ENCODE results near the gene USP36.

Gene USP36

DNA sequence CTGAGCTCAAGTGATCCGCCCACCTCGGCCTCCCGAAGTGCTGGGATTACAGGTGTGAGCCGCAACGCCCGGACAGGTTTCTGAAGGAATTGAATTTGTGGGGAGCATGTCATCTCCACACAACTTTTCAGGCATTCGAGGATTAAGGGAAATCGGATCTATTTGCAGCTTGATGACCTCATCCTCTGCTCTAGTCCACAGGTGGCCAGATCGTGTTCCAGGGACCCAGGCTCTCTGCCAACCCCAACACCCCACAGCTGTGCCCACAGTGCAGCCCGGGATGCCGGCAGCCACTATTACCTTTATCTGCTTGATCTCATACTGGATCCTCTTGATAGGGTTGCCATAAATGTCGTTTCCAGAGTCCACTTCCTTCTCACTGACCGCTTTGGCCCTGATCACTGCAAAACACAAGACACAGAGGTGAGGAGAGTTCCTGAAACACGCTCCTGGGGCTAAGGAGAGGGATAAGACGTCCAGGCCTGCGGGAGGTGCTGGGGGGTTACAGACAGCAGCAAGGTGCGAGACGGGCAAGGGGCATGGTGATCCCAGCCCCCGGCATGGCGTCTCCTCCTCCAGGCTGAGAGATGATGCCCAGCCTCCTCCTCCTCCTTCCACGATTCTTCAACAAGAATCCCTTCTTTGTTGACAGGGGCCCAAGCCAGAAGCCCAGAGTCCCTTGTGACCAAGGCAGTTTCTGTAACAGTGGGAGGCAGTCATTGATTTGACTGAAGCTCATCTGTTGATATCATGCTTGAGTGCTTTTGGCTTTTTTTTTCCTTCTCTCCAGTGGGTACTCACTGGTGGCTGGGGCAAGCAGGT is 33.1 kb upstream of the USP36 start:
- H3K4me2 ChIP-seq (ENCODE audit: low read depth, low read length, poor library complexity, severe bottlenecking), result no peak overlapping the region
- H3K9ac ChIP-seq (ENCODE audit: low read length), result no peak overlapping the region
- H3K79me2 ChIP-seq (ENCODE audit: insufficient read depth, low read length), result no peaks in the 10 kb centered on the region
- no peaks in the 10 kb centered on the region for H3F3A ChIP-seq (ENCODE audit: insufficient read depth)
- H3K9me3 ChIP-seq (ENCODE audit: insufficient read depth, low read length), result no peaks in the 10 kb centered on the region
- H3K36me3 ChIP-seq (ENCODE audit: low read length), result no peaks in the 10 kb centered on the region
- H4K20me1 ChIP-seq (ENCODE audit: low read depth, low read length), result no peaks in the 10 kb centered on the region
- no peak overlapping the region for H3K27ac ChIP-seq (ENCODE audit: low read depth, low read length)
- H3K4me3 ChIP-seq (ENCODE audit: insufficient read depth, low read length, poor library complexity, severe bottlenecking), result no peak overlapping the region
- H2AFZ ChIP-seq (ENCODE audit: low read depth, low read length, severe bottlenecking), result no peak overlapping the region
- no peaks in the 10 kb centered on the region for H3K27me3 ChIP-seq (ENCODE audit: low read length)
- no peaks in the 10 kb centered on the region for H3K9me2 ChIP-seq (replicated peaks; ENCODE audit: insufficient read depth, low read length)
- TF ChIP-seq CTCF (IDR thresholded peaks at IDR 0.05; ENCODE audit: insufficient read depth, low read length, poor library complexity, severe bottlenecking) (no peak), EZH2phosphoT487 (conservative IDR thresholded peaks at IDR 0.05; ENCODE audit: low read length) (no peak)

DNA sequence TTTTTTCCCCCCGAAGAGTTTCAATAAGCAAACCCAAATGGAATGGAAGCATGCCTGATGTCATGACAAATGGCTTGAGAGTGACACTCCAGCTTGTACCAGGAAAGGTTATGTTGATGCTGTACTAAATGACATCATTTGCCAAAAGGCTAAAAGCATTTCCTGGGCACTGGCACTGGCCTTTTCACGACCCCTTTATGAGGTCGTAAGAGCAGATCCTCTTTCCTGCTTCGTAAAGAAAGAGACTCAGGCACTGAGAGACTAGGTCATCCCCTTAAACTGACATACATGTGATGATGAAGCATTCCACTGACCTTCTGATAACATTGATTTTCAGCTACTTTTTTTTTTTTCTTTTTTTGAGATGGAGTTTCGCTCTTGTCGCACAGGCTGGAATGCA is 31.9 kb upstream of the USP36 start:
- no peaks in the 10 kb centered on the region for H3K79me2 ChIP-seq (ENCODE audit: insufficient read depth, low read length)

GRCh38 chr17:78870621-78871020 is 30.0 kb upstream of the USP36 start:
- TF ChIP-seq CTCF (IDR thresholded peaks at IDR 0.05; ENCODE audit: insufficient read depth, low read length, poor library complexity, severe bottlenecking) (no peak), EZH2phosphoT487 (conservative IDR thresholded peaks at IDR 0.05; ENCODE audit: low read length) (no peak)
- H3K4me2 ChIP-seq (ENCODE audit: low read depth, low read length, poor library complexity, severe bottlenecking), result no peak overlapping the region
- H3K27ac ChIP-seq (ENCODE audit: low read depth, low read length), result no peak overlapping the region
- H3K9me3 ChIP-seq (ENCODE audit: insufficient read depth, low read length), result no peaks in the 10 kb centered on the region
- H2AFZ ChIP-seq (ENCODE audit: low read depth, low read length, severe bottlenecking), result no peak overlapping the region
- H3K36me3 ChIP-seq (ENCODE audit: low read length), result no peaks in the 10 kb centered on the region
- no peak overlapping the region for H3K4me3 ChIP-seq (ENCODE audit: insufficient read depth, low read length, poor library complexity, severe bottlenecking)
- no peaks in the 10 kb centered on the region for H3K9me2 ChIP-seq (replicated peaks; ENCODE audit: insufficient read depth, low read length)
- no peak overlapping the region for H3K9ac ChIP-seq (ENCODE audit: low read length)
- no peaks in the 10 kb centered on the region for H4K20me1 ChIP-seq (ENCODE audit: low read depth, low read length)
- no peaks in the 10 kb centered on the region for H3F3A ChIP-seq (ENCODE audit: insufficient read depth)
- no peaks in the 10 kb centered on the region for H3K79me2 ChIP-seq (ENCODE audit: insufficient read depth, low read length)
- H3K27me3 ChIP-seq (ENCODE audit: low read length), result no peaks in the 10 kb centered on the region

More for the DNA sequence above, 31.9 kb upstream of the USP36 start:
- Histone ChIP-seq H3K9ac (ENCODE audit: low read length) (no peak overlapping the region), H4K20me1 (ENCODE audit: low read depth, low read length) (no peaks in the 10 kb centered on the region), H3K4me2 (ENCODE audit: low read depth, low read length, poor library complexity, severe bottlenecking) (no peak overlapping the region), H3K27ac (ENCODE audit: low read depth, low read length) (no peak overlapping the region), H3K9me2 (replicated peaks; ENCODE audit: insufficient read depth, low read length) (no peaks in the 10 kb centered on the region), H3K9me3 (ENCODE audit: insufficient read depth, low read length) (no peaks in the 10 kb centered on the region), H2AFZ (ENCODE audit: low read depth, low read length, severe bottlenecking) (no peak overlapping the region), H3K4me3 (ENCODE audit: insufficient read depth, low read length, poor library complexity, severe bottlenecking) (no peak overlapping the region), H3K27me3 (ENCODE audit: low read length) (no peaks in the 10 kb centered on the region), H3K36me3 (ENCODE audit: low read length) (no peaks in the 10 kb centered on the region), H3F3A (ENCODE audit: insufficient read depth) (no peaks in the 10 kb centered on the region)
- TF ChIP-seq CTCF (IDR thresholded peaks at IDR 0.05; ENCODE audit: insufficient read depth, low read length, poor library complexity, severe bottlenecking) (no peak), EZH2phosphoT487 (conservative IDR thresholded peaks at IDR 0.05; ENCODE audit: low read length) (no peak)

All from SU-DHL-6 (cell line).